NCI-H2171 (cell line): Measurements from ENCODE around the gene SCNN1G.
A peak's percentile ranks its signal among the peaks of the same experiment; 100 is the strongest.
"Not testable (repeated sequence)": the region's sequence is repeated elsewhere in the genome, so short reads cannot be mapped to it uniquely, and the experiment has no call there.

Experiments used
- DNase-seq: peaks from one replicate; lab custom pipeline; 2025; lab: John Stamatoyannopoulos, UW

SCNN1G gene

DNA sequence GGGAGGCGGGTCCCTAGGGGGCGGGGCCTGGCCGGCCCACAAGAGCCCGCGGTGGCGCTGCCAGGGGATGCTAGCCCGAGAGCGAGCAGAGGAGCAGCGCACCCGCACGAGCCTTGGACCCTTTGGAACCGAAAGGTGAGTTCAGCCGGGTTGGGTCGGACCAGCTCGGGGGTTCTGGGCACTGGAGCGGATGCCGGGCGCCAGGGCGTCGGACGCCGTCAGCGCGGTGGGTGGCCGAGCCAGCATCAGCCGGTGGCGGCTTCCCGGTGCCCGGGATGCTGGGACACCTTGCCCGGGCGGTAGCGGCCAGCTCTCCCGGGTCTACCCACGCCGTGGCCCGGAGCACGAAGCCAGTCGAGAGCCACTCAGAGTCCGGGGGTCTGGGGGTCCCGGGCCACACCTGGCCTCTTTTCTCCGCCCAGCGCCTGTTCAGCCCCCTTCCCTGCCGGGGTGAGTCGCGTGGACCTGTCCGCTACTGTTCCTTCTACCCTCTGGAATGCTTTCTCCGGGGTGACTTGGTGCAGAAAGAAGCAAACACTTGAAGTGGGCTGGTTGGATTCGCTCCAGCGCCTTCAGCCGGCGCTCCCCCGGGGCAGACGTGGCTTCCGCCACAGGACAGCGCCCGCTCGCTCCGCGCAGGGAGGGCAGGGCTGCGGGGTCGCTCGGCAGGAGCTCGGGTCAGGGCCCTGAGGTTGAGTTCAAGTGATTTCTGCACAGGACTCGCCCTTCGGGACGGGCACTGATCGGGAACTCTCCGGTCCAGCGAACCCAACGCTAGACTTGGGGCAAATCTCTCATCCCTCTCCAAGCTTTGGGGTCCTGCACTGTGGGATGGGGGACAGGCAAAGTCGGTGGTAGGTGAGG lies at the start of gene SCNN1G:
Gene SCNN1G, plus strand, starts transcription at position 67 of the 864 bp plus-strand sequence. CDS start 3,527 bp downstream, outside the sequence.
- no peak for DNase-seq

DNA sequence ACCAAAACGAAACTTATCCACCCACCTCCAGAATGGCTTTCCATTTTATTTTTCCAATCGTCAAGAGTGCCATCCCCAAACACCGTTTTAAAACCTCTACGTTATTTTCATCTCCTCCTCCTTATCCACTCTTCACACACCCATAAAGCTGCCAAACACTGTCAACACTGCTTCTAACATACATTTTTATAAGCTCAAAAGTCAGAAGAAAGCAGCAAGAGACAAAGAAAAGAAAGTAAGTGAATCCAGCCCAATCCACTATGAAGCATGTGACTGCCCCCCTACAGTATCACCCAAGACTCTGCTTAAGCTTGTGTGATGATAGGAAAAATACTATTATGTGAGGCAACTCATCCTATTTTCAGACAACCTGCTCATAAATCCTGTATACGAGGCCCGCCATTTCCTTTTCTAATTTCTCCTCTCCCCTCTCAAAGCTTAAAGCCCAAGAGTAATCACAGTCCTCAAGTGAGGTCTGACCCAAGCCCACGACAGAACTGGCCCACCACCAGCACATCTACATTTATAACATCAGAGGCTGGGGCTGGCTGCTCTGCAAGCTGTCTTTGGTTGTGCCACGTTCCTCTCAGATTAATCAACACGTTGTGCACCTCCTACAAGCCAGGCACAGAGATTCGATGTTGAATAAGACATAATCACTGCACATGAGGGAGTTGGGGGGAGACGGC lies 49.6 kb upstream of the SCNN1G start:
- DNase-seq, result no peak

GRCh38 chr16:23134274-23134673 lies 48.3 kb upstream of the SCNN1G start:
- no peak for DNase-seq

- DNase-seq, result no peak
Observed at GRCh38 chr16:23137256-23137655, 45.3 kb upstream of the SCNN1G start.

DNA sequence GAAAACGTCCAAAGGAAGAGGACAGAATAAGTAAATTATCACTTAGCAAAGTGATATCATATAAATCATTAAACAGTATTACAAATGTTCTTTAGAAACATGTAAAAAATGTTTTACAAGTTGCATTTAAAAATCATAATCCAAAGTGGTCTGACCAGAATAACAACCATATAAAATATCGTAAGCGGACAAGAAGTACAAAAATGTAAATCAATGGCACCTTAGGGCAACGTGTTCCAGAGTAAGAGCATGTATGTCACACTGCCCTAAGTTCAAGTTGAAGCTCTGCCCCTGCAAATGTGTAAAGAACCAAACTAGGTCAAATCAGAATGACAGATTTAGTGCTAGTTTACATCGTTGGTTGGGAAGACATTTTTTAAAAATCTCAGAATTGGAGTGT lies 44.7 kb upstream of the SCNN1G start:
- DNase-seq, result no peak

DNA sequence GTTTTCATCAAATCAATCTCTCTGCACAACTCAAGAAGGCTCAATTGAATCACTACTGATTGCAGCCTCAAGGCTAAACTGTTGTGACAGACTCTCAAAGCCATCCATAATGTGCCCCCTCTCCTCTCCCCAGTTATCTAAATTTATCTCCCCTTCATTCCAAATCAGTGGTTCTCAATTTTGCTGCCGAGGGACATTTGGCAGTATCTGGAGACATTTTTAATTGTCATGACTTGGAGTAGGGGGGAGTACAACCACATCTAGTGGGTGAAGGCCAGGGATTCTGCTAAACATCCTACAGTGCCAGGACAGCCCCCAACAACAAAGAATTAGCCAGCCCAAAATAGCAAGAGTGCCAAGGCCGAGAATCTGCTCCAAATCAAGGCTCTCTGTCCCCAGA lies 42.4 kb upstream of the SCNN1G start:
- no peak for DNase-seq

- DNase-seq, result no peak
Observed at GRCh38 chr16:23141033-23141432, 41.5 kb upstream of the SCNN1G start.

- DNase-seq, result no peak
Observed at GRCh38 chr16:23141500-23141899, 41.0 kb upstream of the SCNN1G start.

GRCh38 chr16:23141959-23142740 lies 40.4 kb upstream of the SCNN1G start:
- DNase-seq, result no peak

DNA sequence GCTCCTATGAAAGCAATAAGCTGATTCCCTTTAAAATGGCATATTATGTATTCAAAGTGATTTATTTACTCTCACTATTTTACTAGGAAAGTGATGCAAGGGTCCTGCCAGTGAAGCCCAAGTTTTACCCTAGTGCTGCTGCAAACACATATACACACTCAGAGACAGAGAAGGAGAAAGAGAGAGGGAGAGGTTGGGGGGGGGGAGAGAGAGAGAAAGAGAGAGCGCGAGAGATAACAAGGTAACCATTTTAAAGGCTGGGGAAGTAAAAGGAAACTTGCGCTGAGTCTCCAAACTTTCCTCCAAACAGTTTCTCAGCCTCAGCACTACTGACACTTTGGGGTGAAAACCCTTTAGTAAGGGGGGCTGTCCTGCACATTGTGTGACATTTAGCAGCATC lies 39.2 kb upstream of the SCNN1G start:
- DNase-seq, result no peak

DNA sequence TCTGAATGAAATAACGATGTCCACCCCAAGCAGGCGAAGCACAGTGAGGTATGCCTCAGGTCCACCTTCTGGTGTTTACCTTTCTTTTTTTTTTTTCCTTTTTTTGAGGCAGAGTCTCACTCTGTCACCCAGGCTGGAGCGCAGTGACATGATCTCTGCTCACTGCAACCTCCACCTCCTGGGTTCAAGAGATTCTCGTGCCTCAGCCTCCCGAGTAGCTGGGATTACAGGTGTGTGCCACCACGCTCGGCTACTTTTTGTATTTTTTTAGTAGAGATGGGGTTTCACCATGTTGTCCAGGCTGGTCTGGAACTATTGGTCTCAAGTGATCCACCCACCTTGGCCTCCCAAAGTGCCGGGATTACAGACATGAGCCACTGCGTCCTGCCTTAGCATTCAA lies 38.2 kb upstream of the SCNN1G start:
- DNase-seq, result not testable (repeated sequence)

- no peak for DNase-seq
Observed at GRCh38 chr16:23145186-23145585, 37.4 kb upstream of the SCNN1G start.

DNA sequence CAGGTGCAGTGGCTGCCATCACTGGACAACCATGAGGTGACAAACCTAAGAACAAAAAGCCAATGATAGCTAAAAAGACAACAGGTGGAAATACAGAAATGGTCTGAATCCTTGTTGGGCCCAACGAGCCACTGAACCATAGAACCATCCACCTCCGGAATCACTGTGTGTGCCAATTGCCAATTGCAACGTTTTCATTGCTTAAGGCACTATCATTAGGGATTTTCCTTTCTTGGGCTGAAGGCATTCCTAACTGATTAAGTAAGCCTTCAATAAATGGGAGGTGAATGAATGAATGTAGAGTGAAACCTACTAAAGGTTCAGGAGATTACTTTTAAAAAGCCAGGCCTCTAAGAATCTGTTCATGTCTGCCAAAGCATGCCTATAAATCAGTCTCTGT lies 36.9 kb upstream of the SCNN1G start:
- DNase-seq, result no peak

DNA sequence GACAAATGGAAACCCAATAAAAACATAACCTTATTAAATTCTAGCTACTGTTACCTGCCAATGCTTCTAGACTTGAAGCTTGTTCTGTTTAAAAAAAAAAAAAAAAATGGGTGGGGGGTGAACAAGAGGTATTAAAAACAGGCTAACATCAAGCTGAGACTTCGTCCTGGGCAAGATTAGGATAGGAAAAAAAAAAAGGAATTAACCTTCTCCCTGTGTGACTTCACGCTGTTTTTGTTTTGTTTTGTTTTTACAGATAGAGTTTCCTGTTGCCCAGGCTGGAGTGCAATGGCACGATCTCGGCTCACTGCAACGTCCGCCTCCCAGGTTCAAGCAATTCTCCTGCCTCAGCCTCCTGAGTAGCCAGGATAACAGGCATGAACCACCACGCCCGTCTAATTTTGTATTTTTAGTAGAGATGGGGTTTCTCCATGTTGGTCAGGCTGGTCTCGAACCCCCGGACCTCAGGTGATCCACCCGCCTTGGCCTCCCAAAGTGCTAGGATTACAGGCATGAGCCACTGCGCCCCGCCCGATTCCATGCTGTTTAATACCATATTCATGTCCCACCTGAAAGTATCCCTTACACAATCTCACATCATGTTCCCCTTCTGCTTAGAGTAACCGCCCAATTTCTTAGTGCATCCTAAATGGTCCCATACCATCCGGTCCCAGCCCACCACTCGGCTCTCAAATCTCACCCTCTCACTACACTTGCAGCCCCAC lies 35.5 kb upstream of the SCNN1G start:
- no peak for DNase-seq

- DNase-seq, result no peak
Observed at GRCh38 chr16:23147666-23148065, 34.9 kb upstream of the SCNN1G start.

DNA sequence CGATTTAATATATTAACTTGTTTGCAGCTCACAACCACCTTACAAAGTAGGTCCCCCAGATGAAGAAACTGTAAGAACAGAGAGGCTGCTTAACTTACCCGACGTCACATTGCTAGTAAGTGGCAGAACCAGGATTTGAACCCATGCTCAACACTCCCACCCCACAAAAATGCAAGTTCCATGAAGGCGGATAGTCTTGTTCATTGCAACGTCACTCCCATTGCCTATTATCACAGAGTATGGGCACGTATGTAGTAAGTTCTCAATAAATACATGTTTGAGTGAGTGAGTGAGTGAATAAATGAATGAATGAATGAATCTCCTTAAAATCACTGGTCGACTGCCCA lies 34.4 kb upstream of the SCNN1G start:
- DNase-seq, result no peak

GRCh38 chr16:23148513-23149266 lies 33.9 kb upstream of the SCNN1G start:
- DNase-seq, result no peak

DNA sequence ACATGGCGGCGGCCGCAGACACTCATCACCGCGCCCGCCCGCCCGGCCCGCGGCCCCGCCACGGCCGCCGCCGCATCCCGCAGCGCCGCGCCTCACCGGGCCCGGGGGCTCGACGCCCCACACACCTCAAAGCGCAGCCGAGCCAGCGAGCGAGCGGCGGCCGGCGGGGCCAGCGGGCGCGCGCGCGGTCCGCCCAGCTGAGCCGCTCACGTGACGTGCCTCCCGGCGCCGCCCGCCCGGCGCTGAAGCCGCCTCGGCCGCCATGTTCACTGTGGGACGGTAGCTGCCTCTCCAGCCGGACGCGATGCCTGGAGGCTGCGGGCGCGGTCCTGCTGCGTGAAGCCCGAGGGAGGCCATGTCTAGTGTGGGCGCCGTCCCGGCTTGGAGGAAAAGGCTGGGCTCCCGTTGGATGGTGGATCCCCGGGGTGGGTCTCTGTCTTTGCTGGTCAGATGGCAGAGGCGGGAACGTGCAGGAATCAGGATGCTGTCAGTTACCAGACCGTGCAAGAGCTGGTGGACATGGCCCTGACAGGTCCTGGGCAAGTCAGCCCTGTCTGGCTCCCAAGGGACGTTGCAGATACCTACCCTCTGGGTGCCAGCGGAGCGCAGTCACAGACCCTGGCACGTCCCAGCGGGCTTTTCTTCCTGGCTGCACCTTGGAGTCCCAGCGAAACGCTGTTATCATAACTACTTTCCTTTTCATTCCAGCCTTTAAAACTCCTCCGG lies 33.1 kb upstream of the SCNN1G start, which contains the start of gene USP31:
Gene USP31, minus strand, starts transcription at position 186 of the 726 bp plus-strand sequence. Its CDS starts 182 bp downstream, at position 4.
- DNase-seq, result peak; percentile 96

- no peak for DNase-seq
Observed at GRCh38 chr16:23149993-23150364, 32.6 kb upstream of the SCNN1G start.

DNA sequence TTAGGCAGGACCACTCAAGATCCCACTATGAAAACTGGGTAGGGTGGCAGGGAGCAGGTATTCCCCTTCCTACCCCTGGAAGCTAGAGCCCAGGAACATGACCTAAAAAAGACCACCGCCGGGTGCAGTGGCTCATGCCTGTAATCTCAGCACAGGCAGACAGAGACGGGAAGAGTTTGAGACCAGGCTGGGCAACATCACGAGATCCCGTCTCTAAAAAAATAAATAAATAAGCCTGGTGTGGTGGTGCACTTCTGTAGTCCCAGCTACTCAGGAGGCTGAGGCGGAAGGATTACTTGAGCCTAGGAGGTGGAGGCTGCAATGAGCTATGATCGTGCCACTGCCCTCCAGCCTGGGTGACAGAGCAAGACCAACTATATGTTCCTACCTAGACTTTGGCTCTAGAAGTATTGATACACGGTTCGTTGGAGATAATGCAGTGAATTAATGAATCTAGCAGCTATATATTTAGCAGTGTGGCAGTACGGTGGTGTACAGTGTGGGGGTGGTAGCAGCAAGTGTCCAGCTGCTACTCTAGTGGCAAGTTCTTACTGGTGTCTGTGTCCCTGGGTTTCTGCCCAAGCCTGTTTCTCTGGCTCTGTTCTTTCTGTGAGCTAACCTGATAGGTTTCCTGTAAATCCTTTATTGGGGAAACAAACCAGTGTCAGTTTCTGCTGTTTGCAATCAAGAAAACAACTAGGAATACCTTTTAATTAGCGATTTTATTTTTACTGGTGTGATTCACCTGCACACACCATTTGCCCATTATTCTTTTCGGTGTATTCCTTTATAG lies 30.0 kb upstream of the SCNN1G start:
- DNase-seq, result no peak
